ENCODE measurements around the gene CD52.

GRCh38 chr1:26337625-26338024, 19.9 kb downstream of the CD52 start:
- TF ChIP-seq, protein P1, sequence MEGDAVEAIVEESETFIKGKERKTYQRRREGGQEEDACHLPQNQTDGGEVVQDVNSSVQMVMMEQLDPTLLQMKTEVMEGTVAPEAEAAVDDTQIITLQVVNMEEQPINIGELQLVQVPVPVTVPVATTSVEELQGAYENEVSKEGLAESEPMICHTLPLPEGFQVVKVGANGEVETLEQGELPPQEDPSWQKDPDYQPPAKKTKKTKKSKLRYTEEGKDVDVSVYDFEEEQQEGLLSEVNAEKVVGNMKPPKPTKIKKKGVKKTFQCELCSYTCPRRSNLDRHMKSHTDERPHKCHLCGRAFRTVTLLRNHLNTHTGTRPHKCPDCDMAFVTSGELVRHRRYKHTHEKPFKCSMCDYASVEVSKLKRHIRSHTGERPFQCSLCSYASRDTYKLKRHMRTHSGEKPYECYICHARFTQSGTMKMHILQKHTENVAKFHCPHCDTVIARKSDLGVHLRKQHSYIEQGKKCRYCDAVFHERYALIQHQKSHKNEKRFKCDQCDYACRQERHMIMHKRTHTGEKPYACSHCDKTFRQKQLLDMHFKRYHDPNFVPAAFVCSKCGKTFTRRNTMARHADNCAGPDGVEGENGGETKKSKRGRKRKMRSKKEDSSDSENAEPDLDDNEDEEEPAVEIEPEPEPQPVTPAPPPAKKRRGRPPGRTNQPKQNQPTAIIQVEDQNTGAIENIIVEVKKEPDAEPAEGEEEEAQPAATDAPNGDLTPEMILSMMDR (IDR thresholded peaks at IDR 0.05 in 8 of 11, conservative IDR thresholded peaks at IDR 0.05 in 3 of 11), result no peak
- no peak for TF ChIP-seq POLR2A (IDR thresholded peaks at IDR 0.05)

Measured in spleen (tissue), 7 donors.